Large intestine (tissue), 3 donors: ENCODE measurements around the gene PIK3AP1. TPM values are rescaled to one million over a fixed set of nuclear protein-coding genes. Genes with fewer than 3 reads are reported as not detected.
"Not testable (repeated sequence)": the region's sequence is repeated elsewhere in the genome, so short reads cannot be mapped to it uniquely, and the experiment has no call there.

Experiments used
- DNase-seq, 2 donors: peaks; one replicate each; pipeline versions ENCODE4 v3.0.0 to v3.0.0-alpha.2; 2013
- H3K27ac ChIP-seq: one replicate; pipeline ENCODE4 v1.5.1; 2013; ENCODE audit warnings: low read length
- H3K27me3 ChIP-seq: 2 replicates; pipeline ENCODE4 v1.6.1; 2013; ENCODE audit warnings: low read length; ENCODE audit not compliant: control insufficient read depth, insufficient read depth
- H3K36me3 ChIP-seq: 2 replicates; pipeline ENCODE4 v1.6.1; 2013; ENCODE audit warnings: low read length; ENCODE audit not compliant: control insufficient read depth, insufficient read depth
- H3K4me1 ChIP-seq: one replicate; pipeline ENCODE4 v1.6.1; 2013; ENCODE audit warnings: low read length; ENCODE audit not compliant: control insufficient read depth, insufficient read depth
- H3K4me3 ChIP-seq: one replicate; pipeline ENCODE4 v1.5.1; 2013; ENCODE audit warnings: low read length
- H3K9me3 ChIP-seq: one replicate; pipeline ENCODE4 v1.6.1; 2013; ENCODE audit warnings: mild to moderate bottlenecking, low read depth, low read length, moderate library complexity; ENCODE audit not compliant: control insufficient read depth
- WGBS: methylation state at CpG from one replicate; pipeline ENCODE4 v1.1.5; 2013; ENCODE audit warnings: low lambda C conversion rate; ENCODE audit not compliant: insufficient coverage; 5-methylcytosine and 5-hydroxymethylcytosine counted together
- polyA plus RNA-seq: library from polyadenylated mRNA; unstranded; fragments of 120-200 nt; gene quantifications from one replicate; pipeline ENCODE4 v1.2.1, GENCODE V29; 2013

PIK3AP1 gene
- polyA plus RNA-seq, 1 donor, result 5.7 TPM

GRCh38 chr10:96685306-96685705 lies 35.0 kb downstream of the PIK3AP1 start:
- Histone ChIP-seq H3K9me3 (no peaks in the 10 kb centered on the region), H3K27me3 (no peaks in the 10 kb centered on the region), H3K4me1 (no peaks in the 10 kb centered on the region), H3K36me3 (no peaks in the 10 kb centered on the region), H3K4me3 (no peak overlapping the region), H3K27ac (no peak overlapping the region)
- no peak for DNase-seq
- WGBS, result no CpG with 5 or more reads among the region's 3 CpGs

GRCh38 chr10:96684826-96685225 lies 35.5 kb downstream of the PIK3AP1 start:
- no peaks in the 10 kb centered on the region for H3K9me3 ChIP-seq
- no peak overlapping the region for H3K4me3 ChIP-seq
- no peaks in the 10 kb centered on the region for H3K27me3 ChIP-seq
- no peaks in the 10 kb centered on the region for H3K4me1 ChIP-seq
- no peak for DNase-seq
- H3K36me3 ChIP-seq, result no peaks in the 10 kb centered on the region
- no peak overlapping the region for H3K27ac ChIP-seq
- WGBS, result 73% methylated on average over 2 of the region's 4 CpGs

DNA sequence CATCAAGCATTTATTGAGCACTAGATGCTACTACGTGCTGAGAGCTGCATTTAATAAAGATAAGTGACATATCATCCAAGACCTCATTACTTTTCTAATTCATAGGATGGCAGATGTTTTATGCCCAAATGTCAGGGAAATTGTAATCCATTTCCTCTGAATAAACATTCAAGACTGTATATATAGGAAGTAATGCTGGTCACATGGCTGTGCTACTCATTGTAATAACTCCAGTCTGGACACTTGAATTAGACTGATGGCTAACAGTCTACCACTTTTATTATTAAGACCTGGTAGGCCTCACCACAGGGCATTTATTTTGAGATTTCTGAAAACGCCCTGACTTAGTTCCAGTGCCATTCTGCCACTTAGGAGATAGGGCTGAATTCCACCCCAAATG lies 36.6 kb downstream of the PIK3AP1 start:
- DNase-seq, result no peak
- Histone ChIP-seq H3K9me3 (no peaks in the 10 kb centered on the region), H3K27me3 (no peaks in the 10 kb centered on the region), H3K36me3 (no peaks in the 10 kb centered on the region), H3K27ac (no peak overlapping the region), H3K4me1 (no peaks in the 10 kb centered on the region), H3K4me3 (no peak overlapping the region)
- WGBS, result 60% methylated on average over 2 of the region's 2 CpGs

GRCh38 chr10:96683065-96683464 lies 37.2 kb downstream of the PIK3AP1 start:
- WGBS, result no CpG with 5 or more reads among the region's 2 CpGs
- H3K27ac ChIP-seq, result no peak overlapping the region

DNA sequence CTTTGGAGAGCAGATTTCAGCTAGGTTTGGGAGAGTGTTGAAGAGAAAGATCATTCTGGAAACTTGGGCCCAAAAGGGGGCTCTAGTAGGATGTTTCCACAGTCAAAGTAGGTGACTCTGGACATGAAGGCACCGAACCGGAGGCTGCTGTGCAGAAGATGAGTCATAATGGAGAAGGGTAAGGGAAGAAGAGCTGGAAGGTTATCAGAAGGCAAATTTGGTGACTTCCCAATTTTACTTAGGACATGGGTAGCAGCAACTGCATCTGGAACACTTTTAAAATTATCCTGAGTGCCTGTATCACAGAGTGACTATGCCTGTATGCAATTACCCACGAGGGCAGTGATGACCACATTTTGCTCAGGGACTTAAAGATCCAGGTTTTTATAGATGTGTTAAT lies 38.8 kb downstream of the PIK3AP1 start:
- H3K36me3 ChIP-seq, result no peaks in the 10 kb centered on the region
- H3K9me3 ChIP-seq, result no peaks in the 10 kb centered on the region
- DNase-seq, result no peak
- WGBS, result no CpG with 5 or more reads among the region's 3 CpGs
- H3K4me3 ChIP-seq, result no peak overlapping the region
- peaks cover 8% of the 10 kb centered on the region for H3K4me1 ChIP-seq
- H3K27me3 ChIP-seq, result no peaks in the 10 kb centered on the region
- H3K27ac ChIP-seq, result no peak overlapping the region

More at GRCh38 chr10:96683065-96683464, 37.2 kb downstream of the PIK3AP1 start:
- no peaks in the 10 kb centered on the region for H3K4me1 ChIP-seq
- no peaks in the 10 kb centered on the region for H3K9me3 ChIP-seq
- H3K27me3 ChIP-seq, result no peaks in the 10 kb centered on the region
- H3K36me3 ChIP-seq, result no peaks in the 10 kb centered on the region
- H3K4me3 ChIP-seq, result no peak overlapping the region
- DNase-seq, result no peak

DNA sequence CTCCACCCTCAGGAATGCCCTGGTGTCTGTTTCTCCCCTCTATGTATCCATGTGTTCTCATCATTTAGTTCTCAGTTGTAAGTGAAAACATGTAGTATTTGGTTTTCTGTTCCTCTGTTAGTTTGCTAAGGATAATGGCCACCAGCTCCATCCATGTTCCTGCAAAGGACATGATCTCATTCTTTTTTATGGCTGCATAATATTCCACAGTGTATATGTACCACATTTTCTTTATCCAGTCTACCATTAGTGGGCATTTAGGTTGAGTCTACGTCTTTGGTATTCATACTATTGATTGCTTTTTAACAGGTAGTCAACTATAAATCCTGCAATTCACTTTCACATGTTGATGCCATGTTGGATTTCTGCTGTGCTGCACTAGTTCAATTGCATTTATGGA lies 39.9 kb downstream of the PIK3AP1 start:
- not testable (repeated sequence) for H3K9me3 ChIP-seq, DNase-seq, H3K36me3 ChIP-seq, H3K27ac ChIP-seq, H3K27me3 ChIP-seq, H3K4me3 ChIP-seq
- no CpG with 5 or more reads among the region's 1 CpG for WGBS
- H3K4me1 ChIP-seq, result peaks cover 16% of the 10 kb centered on the region

- Histone ChIP-seq H3K27me3 (no peaks in the 10 kb centered on the region), H3K27ac (no peak overlapping the region), H3K4me1 (peaks cover 18% of the 10 kb centered on the region), H3K9me3 (no peaks in the 10 kb centered on the region), H3K4me3 (no peak overlapping the region), H3K36me3 (no peaks in the 10 kb centered on the region)
- WGBS, result no CpG with 5 or more reads among the region's 1 CpG
- no peak for DNase-seq
These were observed 41.6 kb downstream of the PIK3AP1 start for GRCh38 chr10:96678725-96679124.

- Histone ChIP-seq H3K9me3 (no peaks in the 10 kb centered on the region), H3K36me3 (no peaks in the 10 kb centered on the region), H3K27ac (no peak overlapping the region), H3K4me3 (no peak overlapping the region), H3K27me3 (no peaks in the 10 kb centered on the region), H3K4me1 (peaks cover 25% of the 10 kb centered on the region)
- DNase-seq, result no peak
- WGBS, result 57% methylated on average over 1 of the region's 10 CpGs
These were observed 43.8 kb downstream of the PIK3AP1 start for GRCh38 chr10:96676272-96677112.

- Histone ChIP-seq H3K27me3 (no peaks in the 10 kb centered on the region), H3K9me3 (no peaks in the 10 kb centered on the region), H3K4me3 (no peak overlapping the region), H3K27ac (no peak overlapping the region), H3K4me1 (peaks cover 25% of the 10 kb centered on the region), H3K36me3 (no peaks in the 10 kb centered on the region)
- WGBS, result no CpG with 5 or more reads among the region's 3 CpGs
- DNase-seq, result no peak
These were observed 44.5 kb downstream of the PIK3AP1 start for GRCh38 chr10:96675846-96676245.

- no peak overlapping the region for H3K4me3 ChIP-seq
- H3K4me1 ChIP-seq, result peaks cover 25% of the 10 kb centered on the region
- DNase-seq, result peak; percentile 53 to 81
These were observed 46.8 kb downstream of the PIK3AP1 start for GRCh38 chr10:96673318-96674099.

More at GRCh38 chr10:96673318-96674099, 46.8 kb downstream of the PIK3AP1 start:
- H3K27me3 ChIP-seq, result no peaks in the 10 kb centered on the region
- no peaks in the 10 kb centered on the region for H3K9me3 ChIP-seq
- no peaks in the 10 kb centered on the region for H3K36me3 ChIP-seq
- H3K27ac ChIP-seq, result peak overlapping the region; percentile 30
- no CpG with 5 or more reads among the region's 11 CpGs for WGBS
